HCT116 (cell line): ENCODE measurements around the gene UPF1. TPM values are rescaled to one million over a fixed set of nuclear protein-coding genes. Genes with fewer than 3 reads are reported as not detected.

ENCODE experiments used
- ATAC-seq: fragments of 200-7000 bp; cut with Tn5 transposase; 2 replicates; pipeline ENCODE4 v1.9.1; 2020; ENCODE audit warnings: mild to moderate bottlenecking, moderate library complexity
- BruUV-seq: library from RNA; stranded (reverse); fragments of 400-500 nt; replicated peaks from 2 replicates; lab custom pipeline; 2021; lab: Mats Ljungman, UMichigan
- CTCF ChIA-PET: fragments of 300-600 bp; sonication (Branson Sonifier 250); formaldehyde crosslinking; loops from one replicate; lab custom pipeline; 2021; ENCODE audit warnings: antibody characterized with exemption; lab: Charles Lee
- POLR2A ChIA-PET: fragments of 300-600, 350-600 bp; sonication (Branson Sonifier 250); formaldehyde crosslinking; loops from one replicate; lab custom pipeline; 2021; ENCODE audit warnings: antibody characterized with exemption; lab: Charles Lee
- RAD21 ChIA-PET, 2 experiments: fragments of 300-600 bp; sonication (Branson Sonifier 250); formaldehyde crosslinking; loops; one replicate each; lab custom pipeline; 2023; ENCODE audit warnings: low total read pairs in 2 of 2; ENCODE audit not compliant: uncharacterized antibody in 2 of 2, unreplicated experiment in 2 of 2, low non-redundant PET in 1 of 2; lab: Charles Lee
- DNase-seq: peaks from one replicate; pipeline ENCODE4 v3.0.0-alpha.2; 2010; ENCODE audit warnings: low read depth, low spot score
- H2AFZ ChIP-seq: fragments of 200-600 bp; shearing (Covaris generic), sonication (generic); 2 replicates; pipeline ENCODE4 v1.6.1; 2017; ENCODE audit warnings: low read depth, mixed run types, mixed read lengths, antibody characterized with exemption, low read length; ENCODE audit not compliant: poor library complexity, severe bottlenecking
- H3K27ac ChIP-seq: 2 replicates; pipeline ENCODE4 v1.5.1; 2012; ENCODE audit warnings: low read depth, low read length
- H3K27me3 ChIP-seq: fragments of 200-600 bp; sonication (generic); 2 replicates; pipeline ENCODE4 v1.6.1; 2016; ENCODE audit warnings: mixed run types, low read length, mixed read lengths; ENCODE audit not compliant: insufficient read depth
- H3K36me3 ChIP-seq, 2 experiments: fragments of 200-500 bp in 1 of 2; fragments of 200-600 bp in 1 of 2; sonication (Bioruptor generic) in 1 of 2; sonication (generic) in 1 of 2; 2 replicates each; pipeline versions ENCODE4 v1.5.1 to v1.6.1; 2014 to 2016; ENCODE audit warnings: low read length in 2 of 2, inconsistent platforms in 1 of 2, mixed read lengths in 1 of 2, mixed run types in 1 of 2; ENCODE audit not compliant: insufficient read depth in 2 of 2, control insufficient read depth in 1 of 2
- H3K4me1 ChIP-seq, 2 experiments: fragments of 200-600 bp in 1 of 2; sonication (generic) in 1 of 2; 2 replicates each; pipeline versions ENCODE4 v1.5.1 to v1.6.1; 2012 to 2017; ENCODE audit warnings: low read length in 2 of 2, inconsistent platforms in 1 of 2, mild to moderate bottlenecking in 1 of 2, mixed read lengths in 1 of 2, mixed run types in 1 of 2, moderate library complexity in 1 of 2; ENCODE audit not compliant: insufficient read depth in 2 of 2, control insufficient read depth in 1 of 2
- H3K4me2 ChIP-seq: fragments of 200-600 bp; sonication (generic); 2 replicates; pipeline ENCODE4 v1.6.1; 2017; ENCODE audit warnings: mixed run types, low read length, mixed read lengths
- H3K4me3 ChIP-seq, 2 experiments: fragments of 200-600 bp in 1 of 2; sonication (generic) in 1 of 2; replicated peaks in 1 of 2; 2 replicates each; pipeline ENCODE4 v1.5.1; 2011 to 2016; ENCODE audit warnings: low read length in 2 of 2, control low read depth in 1 of 2, low read depth in 1 of 2, mild to moderate bottlenecking in 1 of 2, mixed read lengths in 1 of 2, mixed run types in 1 of 2
- H3K79me2 ChIP-seq: fragments of 200-600 bp; sonication (generic); 2 replicates; pipeline ENCODE4 v1.6.1; 2017; ENCODE audit warnings: mild to moderate bottlenecking, mixed run types, low read length, moderate library complexity, mixed read lengths; ENCODE audit not compliant: insufficient read depth
- H3K9ac ChIP-seq: fragments of 200-600 bp; sonication (generic); 2 replicates; pipeline ENCODE4 v1.6.1; 2016; ENCODE audit warnings: low read length, mixed read lengths
- H3K9me2 ChIP-seq: fragments of 200-600 bp; sonication (generic), shearing (Covaris generic); 2 replicates; pipeline ENCODE4 v1.6.1; 2017; ENCODE audit warnings: mixed run types, mild to moderate bottlenecking, moderate library complexity; ENCODE audit not compliant: insufficient read depth
- H3K9me3 ChIP-seq, 2 experiments: fragments of 200-500 bp in 1 of 2; fragments of 200-600 bp in 1 of 2; sonication (Bioruptor generic) in 1 of 2; sonication (generic) in 1 of 2; 2 replicates each; pipeline ENCODE4 v1.6.1; 2014 to 2017; ENCODE audit warnings: low read length in 2 of 2, mixed read lengths in 2 of 2, inconsistent platforms in 1 of 2, low read depth in 1 of 2, mild to moderate bottlenecking in 1 of 2, mixed run types in 1 of 2, moderate library complexity in 1 of 2; ENCODE audit not compliant: control insufficient read depth in 1 of 2, insufficient read depth in 1 of 2
- H4K20me1 ChIP-seq: fragments of 200-600 bp; sonication (generic), shearing (Covaris generic); 2 replicates; pipeline ENCODE4 v1.6.1; 2017; ENCODE audit warnings: mixed run types, mild to moderate bottlenecking, moderate library complexity; ENCODE audit not compliant: insufficient read depth
- ATF3 ChIP-seq: IDR thresholded peaks from 2 replicates; pipeline ENCODE4 v1.6.1; 2012
- CBX3 ChIP-seq: IDR thresholded peaks from 2 replicates; pipeline ENCODE4 v1.6.1; 2012; ENCODE audit warnings: low read depth
- CEBPB ChIP-seq: IDR thresholded peaks from 2 replicates; pipeline ENCODE4 v1.6.1; 2012; ENCODE audit warnings: low read depth
- CTCF ChIP-seq, 3 experiments: fragments of 200-600 bp in 1 of 3; sonication (generic) in 1 of 3; IDR thresholded peaks in 2 of 3; conservative IDR thresholded peaks in 1 of 3; 2 replicates each; pipeline ENCODE4 v1.5.1; 2012 to 2017; ENCODE audit warnings: low read depth in 2 of 3, low read length in 2 of 3, antibody characterized with exemption in 1 of 3, borderline replicate concordance in 1 of 3, control low read depth in 1 of 3, mild to moderate bottlenecking in 1 of 3, mixed read lengths in 1 of 3, mixed run types in 1 of 3, moderate library complexity in 1 of 3; ENCODE audit not compliant: insufficient read depth in 1 of 3
- EGR1 ChIP-seq: IDR thresholded peaks from 2 replicates; pipeline ENCODE4 v1.6.1; 2012; ENCODE audit warnings: low read depth
- ELF1 ChIP-seq: IDR thresholded peaks from 2 replicates; pipeline ENCODE4 v1.6.1; 2012; ENCODE audit warnings: low read depth, borderline replicate concordance
- EZH2 ChIP-seq: fragments of 200-600 bp; sonication (generic); IDR thresholded peaks from 2 replicates; pipeline ENCODE4 v1.6.1; 2017; ENCODE audit warnings: antibody characterized with exemption, mixed run types
- EZH2phosphoT487 ChIP-seq: fragments of 200-600 bp; IDR thresholded peaks from 2 replicates; pipeline ENCODE4 v1.6.1; 2018; ENCODE audit warnings: antibody characterized with exemption, borderline replicate concordance
- FOSL1 ChIP-seq: IDR thresholded peaks from 2 replicates; pipeline ENCODE4 v1.6.1; 2012; ENCODE audit warnings: low read depth
- MAX ChIP-seq: IDR thresholded peaks from 2 replicates; pipeline ENCODE4 v1.6.1; 2012
- POLR2A ChIP-seq: IDR thresholded peaks from 2 replicates; pipeline ENCODE4 v1.7.0; 2011; ENCODE audit warnings: borderline replicate concordance; ENCODE audit not compliant: insufficient read depth, insufficient read length; ENCODE audit errors: extremely low read depth
- POLR2AphosphoS5 ChIP-seq: IDR thresholded peaks from 2 replicates; pipeline ENCODE4 v1.6.1; 2011; ENCODE audit warnings: mild to moderate bottlenecking, low read depth, low read length, moderate library complexity
- RAD21 ChIP-seq: IDR thresholded peaks from 2 replicates; pipeline ENCODE4 v1.6.1; 2012; ENCODE audit warnings: low read depth, mild to moderate bottlenecking
- SRF ChIP-seq: IDR thresholded peaks from 2 replicates; pipeline ENCODE4 v1.6.1; 2012; ENCODE audit warnings: low read depth
- ZBTB33 ChIP-seq: IDR thresholded peaks from 2 replicates; pipeline ENCODE4 v1.6.1; 2011; ENCODE audit warnings: mild to moderate bottlenecking, low read length, moderate library complexity; ENCODE audit not compliant: insufficient replicate concordance; ENCODE audit errors: extremely low read depth
- ZFX ChIP-seq: fragments of 450-650 bp; IDR thresholded peaks from 2 replicates; pipeline ENCODE4 v1.6.1; 2017
- ZNF274 ChIP-seq: fragments of 200-500 bp; sonication (Bioruptor generic); IDR thresholded peaks from 2 replicates; pipeline ENCODE4 v1.6.1; 2014; ENCODE audit warnings: mild to moderate bottlenecking, low read depth, low read length, inconsistent platforms
- intact Hi-C: fragments of 100-400 bp; cut with micrococcal nuclease; formaldehyde crosslinking; loops from 2 replicates; pipeline ENCODE4 v1.10.0; 2022
- total RNA-seq: library from RNA; stranded (reverse); gene quantifications from one replicate; pipeline ENCODE4 v1.2.1, GENCODE V29; 2021; ENCODE audit not compliant: unreplicated experiment

The UPF1 gene
- total RNA-seq, 1 experiment from 2014 or later, result 78.5 TPM

- TF ChIP-seq MAX, result no peak
- no peak for TF ChIP-seq SRF
Measured at GRCh38 chr19:18867199-18867598, 35.4 kb downstream of the UPF1 start (continued).

GRCh38 chr19:18867751-18868150, 36.0 kb downstream of the UPF1 start:
- Histone ChIP-seq H3K27me3 (no peaks in the 10 kb centered on the region), H3K9me2 (no peaks in the 10 kb centered on the region), H3K9ac (no peak overlapping the region), H3K4me3 (no peak overlapping the region), H3K9me3 (no peaks in the 10 kb centered on the region), H3K4me1 (0 out of 4 replicates have a peak, but pooled peaks cover 0 to 2% of the 10 kb centered on the region in 2 experiments), H3K4me2 (no peak overlapping the region), H3K36me3 (peaks cover 23 to 42% of the 10 kb centered on the region in 2 experiments), H2AFZ (no peak overlapping the region), H4K20me1 (no peaks in the 10 kb centered on the region), H3K79me2 (no peaks in the 10 kb centered on the region; the same call in 1 of the 2 replicates), H3K27ac (peak overlapping the region; percentile 17; the same call in 1 of the 2 replicates)
- DNase-seq (no peak), ATAC-seq (no peak)
- intact Hi-C loops, result no loop called here
- POLR2A ChIA-PET, result no interaction called here
- RAD21 ChIA-PET, result no interaction called here
- TF ChIP-seq SRF, result no peak
- no peak for TF ChIP-seq CBX3
- no peak for TF ChIP-seq CTCF (IDR thresholded peaks at IDR 0.05 in 2 of 3, conservative IDR thresholded peaks at IDR 0.05 in 1 of 3; ENCODE audit: borderline replicate concordance in 1 of 3, insufficient read depth in 1 of 3, low read depth in 2 of 3, low read length in 2 of 3)
- no peak for TF ChIP-seq POLR2AphosphoS5
- TF ChIP-seq POLR2A, result no peak
- TF ChIP-seq CEBPB, result no peak
- no peak for TF ChIP-seq ELF1
- TF ChIP-seq EGR1, result no peak
- TF ChIP-seq ZFX, result no peak
- no peak for TF ChIP-seq EZH2phosphoT487
- TF ChIP-seq FOSL1, result no peak
- TF ChIP-seq MAX, result no peak
- TF ChIP-seq EZH2, result no peak
- TF ChIP-seq ATF3, result no peak
- no peak for TF ChIP-seq ZBTB33
- no peak for TF ChIP-seq ZNF274
- no peak for TF ChIP-seq RAD21
- BruUV-seq, result no TSS peak
- CTCF ChIA-PET, result interaction anchor here (0.5 kb wide), 1 partner anchor 24 kb away, joined by 3 read pairs; no protein-coding TSS in a partner anchor
